ENCODE data around the gene VWA5A.
A peak's percentile ranks its signal among the peaks of the same experiment; 100 is the strongest.

VWA5A gene, protein sequence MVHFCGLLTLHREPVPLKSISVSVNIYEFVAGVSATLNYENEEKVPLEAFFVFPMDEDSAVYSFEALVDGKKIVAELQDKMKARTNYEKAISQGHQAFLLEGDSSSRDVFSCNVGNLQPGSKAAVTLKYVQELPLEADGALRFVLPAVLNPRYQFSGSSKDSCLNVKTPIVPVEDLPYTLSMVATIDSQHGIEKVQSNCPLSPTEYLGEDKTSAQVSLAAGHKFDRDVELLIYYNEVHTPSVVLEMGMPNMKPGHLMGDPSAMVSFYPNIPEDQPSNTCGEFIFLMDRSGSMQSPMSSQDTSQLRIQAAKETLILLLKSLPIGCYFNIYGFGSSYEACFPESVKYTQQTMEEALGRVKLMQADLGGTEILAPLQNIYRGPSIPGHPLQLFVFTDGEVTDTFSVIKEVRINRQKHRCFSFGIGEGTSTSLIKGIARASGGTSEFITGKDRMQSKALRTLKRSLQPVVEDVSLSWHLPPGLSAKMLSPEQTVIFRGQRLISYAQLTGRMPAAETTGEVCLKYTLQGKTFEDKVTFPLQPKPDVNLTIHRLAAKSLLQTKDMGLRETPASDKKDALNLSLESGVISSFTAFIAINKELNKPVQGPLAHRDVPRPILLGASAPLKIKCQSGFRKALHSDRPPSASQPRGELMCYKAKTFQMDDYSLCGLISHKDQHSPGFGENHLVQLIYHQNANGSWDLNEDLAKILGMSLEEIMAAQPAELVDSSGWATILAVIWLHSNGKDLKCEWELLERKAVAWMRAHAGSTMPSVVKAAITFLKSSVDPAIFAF

DNA sequence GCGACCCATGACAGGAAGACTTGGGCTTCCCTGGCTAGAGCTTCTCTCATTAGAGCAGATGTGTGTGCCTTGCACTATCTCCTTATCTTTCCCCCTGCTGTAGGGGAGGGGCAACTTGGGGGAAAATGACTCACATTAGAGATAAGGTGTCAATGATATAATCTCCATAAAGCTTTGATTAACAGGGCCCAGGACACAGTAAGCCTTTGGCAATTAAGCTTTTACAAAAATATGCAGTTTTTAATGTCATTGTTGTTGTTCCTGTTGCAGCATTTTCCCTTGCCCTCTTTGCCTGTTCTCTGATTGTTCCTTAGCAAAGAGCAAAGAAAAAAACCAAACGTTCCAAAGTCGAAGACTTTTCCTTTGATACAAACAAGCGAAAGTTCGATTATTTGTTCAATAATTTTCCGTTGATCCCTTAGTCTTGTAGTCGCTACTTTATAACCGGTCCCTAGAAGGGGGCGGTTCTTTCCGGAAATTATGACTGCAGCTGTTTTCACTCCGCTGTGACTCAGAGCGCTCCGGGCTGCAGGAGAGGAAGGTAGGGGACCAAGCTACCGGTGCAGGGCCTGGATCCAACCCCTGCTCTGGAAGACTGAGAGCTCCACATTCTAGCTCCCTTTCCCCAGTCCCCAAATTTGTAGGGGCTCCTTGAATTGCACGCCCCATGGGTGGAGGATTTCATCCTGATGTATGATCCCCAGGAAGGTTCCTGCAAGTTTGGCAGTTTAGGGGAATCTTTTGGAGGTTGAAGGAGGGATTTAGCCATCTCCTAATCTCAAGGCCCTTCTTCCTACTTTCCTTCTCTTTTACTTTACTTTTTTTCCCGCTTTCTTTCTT is at the start of gene VWA5A:
Gene VWA5A, plus strand, starts transcription at position 509 of the 840 bp plus-strand sequence. CDS start 2,062 bp downstream, outside the sequence.
- peak; percentile 85 for DNase-seq (ENCODE audit: low spot score)

DNA sequence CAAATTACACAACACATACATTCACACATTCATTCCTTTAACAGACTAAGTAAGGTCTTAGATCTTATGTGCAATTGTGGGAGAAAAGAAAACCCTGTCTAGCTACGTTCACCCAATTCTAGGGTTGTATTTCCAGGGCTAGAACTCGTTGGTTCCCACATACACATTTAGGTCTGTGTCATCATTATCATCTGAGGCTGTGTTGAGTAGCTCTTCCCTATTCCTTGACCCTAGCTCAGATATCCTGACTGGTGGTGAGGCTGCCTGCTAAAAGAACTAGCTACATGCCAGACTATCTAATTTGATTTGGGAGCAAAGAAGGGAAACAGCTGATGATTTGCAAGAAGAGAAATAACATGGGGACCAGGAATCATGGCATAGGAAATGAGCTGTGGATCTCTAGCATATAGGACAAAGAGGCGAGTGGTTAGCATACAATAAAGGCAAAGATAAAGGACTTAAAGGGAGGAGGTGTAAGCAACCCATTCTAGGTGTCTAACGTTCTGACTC is 46.6 kb upstream of the VWA5A start:
- DNase-seq (ENCODE audit: low spot score), result no peak

DNA sequence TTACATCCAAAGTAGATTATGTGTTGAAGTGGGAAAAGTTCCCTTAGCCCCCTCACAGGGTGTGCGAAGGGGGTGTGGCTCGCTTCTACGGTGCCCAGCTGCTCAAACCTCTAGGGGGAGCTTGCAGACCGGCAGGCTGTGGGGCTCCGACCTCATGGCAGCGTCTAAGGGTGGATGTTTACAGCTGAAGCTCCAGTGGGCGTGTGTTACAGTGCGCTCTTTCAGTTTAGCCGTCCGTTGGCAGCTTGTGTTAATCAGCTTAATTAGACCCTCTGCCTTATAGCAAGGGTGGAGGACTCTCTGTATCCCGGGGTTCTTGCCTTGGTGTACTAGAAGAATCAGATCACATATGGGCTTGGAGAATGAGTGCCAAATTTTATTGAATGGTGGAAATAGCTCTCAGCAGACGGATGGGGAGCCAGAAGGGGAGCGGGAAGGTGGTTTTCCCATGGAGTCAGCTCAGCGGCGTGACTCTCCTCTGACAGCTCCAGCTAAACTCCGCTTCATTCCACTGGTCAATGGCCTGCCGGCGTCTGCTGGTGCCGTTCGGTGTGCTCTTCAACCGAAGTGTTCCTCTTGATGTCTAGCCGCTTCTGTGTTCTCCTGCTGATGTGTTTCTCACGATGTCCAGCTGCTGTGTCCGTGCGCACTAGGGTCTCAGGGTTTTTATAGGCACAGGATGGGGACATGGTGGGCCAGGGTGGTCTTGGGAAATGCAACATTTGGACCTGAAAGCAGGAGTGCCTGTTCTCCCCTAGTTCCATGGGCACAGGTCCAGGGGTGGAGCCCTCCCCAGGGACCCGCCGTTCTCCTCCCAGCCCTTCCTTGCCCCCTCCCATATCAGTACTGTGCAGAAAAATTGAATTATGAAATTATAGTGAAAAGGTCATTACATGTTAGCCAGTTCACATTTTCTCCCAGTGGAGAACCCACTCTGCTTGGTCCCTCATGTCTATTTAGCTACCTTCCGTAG is 45.5 kb upstream of the VWA5A start:
- DNase-seq (ENCODE audit: low spot score), result peak; percentile 18

DNA sequence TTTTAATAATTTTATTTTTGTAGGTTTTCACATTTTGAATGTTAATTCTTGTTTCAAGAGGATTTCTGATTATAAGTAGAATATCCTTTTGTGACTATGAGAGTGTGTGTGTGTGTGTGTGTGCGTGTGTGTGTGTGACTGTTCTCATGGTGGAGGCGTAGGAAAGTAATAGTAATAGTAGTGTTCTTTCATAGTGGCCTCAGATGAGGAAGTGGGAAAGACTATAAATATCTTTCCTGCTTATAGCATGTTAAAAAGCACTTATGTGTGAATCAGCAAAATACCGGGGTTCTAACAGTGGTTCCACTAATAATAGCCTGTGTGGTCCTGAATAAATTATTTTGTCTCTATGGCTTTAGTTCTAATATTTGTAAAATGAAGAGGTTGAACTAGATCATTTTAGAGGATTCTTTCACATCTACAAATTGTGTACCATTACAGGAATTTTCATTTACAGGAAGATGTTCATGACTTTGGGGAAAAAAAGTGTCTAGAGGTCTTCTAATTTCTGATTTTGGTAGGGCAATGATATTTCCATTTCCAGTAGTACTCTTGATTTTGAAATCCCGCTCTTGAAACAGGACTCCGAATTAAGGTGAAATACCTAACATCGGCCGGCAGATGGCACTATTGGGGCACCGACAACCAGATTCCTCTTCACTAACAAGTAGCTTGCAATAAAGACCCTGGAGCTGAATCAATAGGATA is 44.2 kb upstream of the VWA5A start:
- DNase-seq (ENCODE audit: low spot score), result peak; percentile 68

DNA sequence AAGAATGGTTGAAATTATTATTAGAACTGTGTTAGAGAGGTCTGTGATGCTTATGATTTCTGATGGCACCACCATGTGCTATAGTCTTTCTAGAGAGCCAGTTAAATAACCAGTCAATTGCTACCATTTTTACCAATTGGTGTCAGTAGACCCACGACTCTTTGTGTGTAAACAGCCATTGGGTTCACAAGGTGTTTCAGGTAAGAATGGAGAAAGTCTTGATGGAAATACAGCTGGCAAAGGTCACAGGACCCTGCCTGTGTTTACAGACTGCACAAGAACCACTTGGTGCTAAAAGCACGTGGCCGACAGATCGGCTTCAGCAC is 43.7 kb upstream of the VWA5A start:
- no peak for DNase-seq (ENCODE audit: low spot score)

DNA sequence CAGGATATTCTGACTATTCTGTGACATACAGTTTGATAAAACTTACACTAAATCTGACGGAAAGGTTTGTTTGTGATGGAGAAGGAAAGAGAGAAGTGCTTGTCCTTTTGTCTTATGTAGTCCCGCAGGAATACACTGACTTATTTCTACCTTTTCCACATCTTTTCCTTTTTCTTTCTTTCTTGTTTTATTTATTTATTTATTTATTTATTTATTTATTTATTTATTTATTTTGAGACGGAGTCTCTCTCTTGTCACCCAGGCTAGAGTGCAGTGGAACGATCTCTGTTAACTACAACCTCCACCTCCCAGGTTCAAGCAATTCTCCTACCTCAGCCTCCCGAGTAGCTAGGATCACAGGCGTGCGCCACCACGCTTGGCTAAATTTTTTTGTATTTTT is 43.1 kb upstream of the VWA5A start:
- DNase-seq (ENCODE audit: low spot score), result no peak

DNA sequence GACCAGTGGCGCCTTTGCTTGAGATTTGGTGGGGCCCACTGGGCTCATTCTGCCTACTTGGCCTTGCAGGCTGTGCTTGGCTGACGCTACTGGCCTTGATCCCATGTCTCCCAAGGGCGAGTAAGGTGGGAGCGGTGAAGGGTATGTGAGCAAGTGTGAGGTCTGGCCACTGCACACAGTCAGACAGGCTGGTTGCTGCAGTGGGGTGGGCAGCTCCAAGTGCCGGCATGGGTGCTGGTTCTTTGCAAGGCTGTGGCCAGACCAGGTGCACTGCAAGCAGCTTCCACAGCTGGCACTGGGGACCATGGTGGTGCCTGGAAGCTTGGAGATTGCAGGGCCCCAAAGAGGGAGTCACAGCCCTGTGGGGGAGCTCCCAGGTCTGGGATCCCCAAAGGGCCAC is 40.7 kb upstream of the VWA5A start:
- DNase-seq (ENCODE audit: low spot score), result no peak

DNA sequence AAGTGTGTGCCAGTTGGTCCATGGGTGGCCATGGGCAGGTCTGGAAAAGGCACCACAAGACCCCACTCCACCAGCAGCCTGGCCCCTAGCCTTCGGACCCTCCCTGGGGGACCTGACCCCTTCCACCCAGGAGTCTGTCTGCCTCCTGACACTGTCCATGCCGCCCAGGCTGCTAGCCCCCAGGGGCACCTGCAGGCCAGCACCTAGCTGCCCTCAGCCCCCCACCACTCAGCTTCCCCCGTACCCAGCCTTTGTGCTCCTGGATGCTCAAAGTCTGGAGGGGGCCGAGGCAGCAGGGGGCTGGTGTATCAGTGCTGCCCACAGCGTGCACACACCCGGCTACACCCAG is 39.8 kb upstream of the VWA5A start:
- no peak for DNase-seq (ENCODE audit: low spot score)

DNA sequence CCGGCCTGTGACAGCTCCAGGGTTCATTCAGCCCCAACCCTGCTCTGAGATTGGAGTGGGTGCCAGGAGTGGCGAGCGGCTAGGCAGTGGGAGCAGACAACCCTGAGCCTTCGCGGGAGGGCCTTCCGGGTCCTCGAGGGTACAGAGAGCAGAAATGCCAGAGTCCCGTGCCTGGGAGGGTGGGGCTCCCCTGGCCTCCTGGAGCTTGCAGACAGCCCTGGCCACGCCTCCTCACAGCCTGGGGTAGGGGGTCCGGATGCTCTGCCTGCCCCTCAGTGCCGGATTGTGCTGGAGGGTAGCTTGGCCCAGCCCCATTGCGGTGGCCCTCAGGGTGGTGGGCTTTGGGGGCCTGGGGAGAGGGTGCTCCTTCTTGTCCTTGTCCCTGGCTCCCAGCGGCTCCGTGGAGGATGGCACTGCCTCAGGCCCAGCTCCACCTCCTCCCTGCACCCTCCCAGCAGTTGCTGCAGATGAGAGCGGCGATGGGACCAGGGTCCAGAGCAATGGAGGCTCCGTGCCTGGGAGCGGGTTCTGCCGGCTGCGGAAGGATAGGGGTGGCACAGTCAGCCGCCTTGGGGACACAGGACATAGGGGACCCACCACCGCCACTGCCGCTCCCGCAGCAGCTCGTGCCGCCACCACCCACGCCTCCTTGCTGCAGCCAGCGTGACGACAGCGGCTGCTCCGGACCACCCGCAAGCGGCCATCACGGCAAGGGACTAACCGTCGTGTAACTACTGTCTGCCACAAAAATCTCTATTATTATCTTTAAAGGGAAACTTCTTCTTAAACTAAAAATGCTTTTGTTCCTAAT is 39.2 kb upstream of the VWA5A start:
- peak; percentile 12 for DNase-seq (ENCODE audit: low spot score)

DNA sequence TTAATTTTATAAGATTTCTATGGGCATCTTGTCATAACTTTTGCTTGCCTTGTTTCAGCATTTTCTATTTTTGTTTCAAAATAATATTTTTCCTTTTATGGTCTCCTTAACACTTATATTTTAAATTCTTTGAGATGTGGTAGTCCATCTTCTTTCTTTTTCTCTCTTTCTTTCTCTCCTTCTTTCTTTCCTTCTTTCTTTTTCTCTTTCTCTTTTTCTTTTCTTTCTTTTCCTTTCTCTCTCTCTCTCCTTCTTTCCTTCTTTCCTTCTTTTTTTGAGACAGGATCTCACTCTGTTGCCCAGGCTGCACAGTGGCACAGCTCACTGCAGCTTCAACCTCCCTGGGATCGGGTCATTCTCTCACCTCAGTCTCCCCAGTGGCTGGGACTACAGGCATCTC is 38.0 kb upstream of the VWA5A start:
- no peak for DNase-seq (ENCODE audit: low spot score)

DNA sequence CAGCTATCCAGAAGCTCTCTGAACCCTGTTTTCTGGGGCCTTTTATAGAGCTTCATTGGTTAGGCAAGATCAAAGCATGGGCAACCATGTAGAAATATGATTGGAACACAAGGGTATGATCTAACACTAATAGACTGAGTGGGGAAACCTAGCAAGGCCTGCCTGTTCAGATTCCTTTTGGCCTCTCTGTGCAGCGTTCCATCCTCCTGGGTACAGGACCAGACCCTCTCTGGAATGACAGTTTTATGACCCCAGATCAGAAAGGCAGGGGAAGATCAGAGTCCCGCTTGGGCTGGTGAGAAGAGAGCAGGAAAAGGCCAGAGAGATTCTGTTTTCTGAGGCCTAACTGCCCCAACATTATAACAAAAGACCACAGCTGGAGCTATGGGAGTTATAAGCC is 36.7 kb upstream of the VWA5A start:
- no peak for DNase-seq (ENCODE audit: low spot score)

DNA sequence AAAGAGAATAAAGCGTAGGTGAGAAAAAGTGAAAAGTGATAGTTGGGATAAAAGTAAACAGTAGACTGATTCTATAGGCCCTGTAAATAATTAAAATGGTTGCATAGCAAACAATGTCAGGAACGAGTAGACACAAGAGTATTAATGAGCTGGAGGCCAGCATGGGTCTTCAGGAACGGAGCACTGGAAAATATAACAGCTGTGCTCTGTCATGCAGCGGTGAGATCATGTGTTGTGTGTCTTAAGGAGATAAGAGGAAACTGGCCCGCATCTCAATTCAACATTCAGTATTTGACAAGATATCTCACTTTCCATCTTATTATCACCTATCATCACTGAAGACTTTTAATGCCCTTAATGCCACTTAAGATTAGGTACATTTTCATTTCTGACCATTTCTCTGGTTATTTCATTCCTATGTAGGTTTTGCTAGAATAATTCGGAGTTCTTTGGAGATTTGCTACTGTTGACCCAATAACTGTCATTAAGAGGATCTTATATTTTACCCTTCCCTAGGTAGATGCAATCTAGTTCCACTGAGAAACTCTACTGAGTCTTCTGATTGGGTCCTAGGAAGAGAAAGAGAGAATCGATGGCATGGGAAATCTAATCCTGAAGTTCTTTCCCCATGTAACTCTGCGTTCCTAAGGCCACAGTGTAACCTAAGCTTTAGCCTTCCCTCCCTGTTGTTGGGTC is 35.5 kb upstream of the VWA5A start:
- no peak for DNase-seq (ENCODE audit: low spot score)

DNA sequence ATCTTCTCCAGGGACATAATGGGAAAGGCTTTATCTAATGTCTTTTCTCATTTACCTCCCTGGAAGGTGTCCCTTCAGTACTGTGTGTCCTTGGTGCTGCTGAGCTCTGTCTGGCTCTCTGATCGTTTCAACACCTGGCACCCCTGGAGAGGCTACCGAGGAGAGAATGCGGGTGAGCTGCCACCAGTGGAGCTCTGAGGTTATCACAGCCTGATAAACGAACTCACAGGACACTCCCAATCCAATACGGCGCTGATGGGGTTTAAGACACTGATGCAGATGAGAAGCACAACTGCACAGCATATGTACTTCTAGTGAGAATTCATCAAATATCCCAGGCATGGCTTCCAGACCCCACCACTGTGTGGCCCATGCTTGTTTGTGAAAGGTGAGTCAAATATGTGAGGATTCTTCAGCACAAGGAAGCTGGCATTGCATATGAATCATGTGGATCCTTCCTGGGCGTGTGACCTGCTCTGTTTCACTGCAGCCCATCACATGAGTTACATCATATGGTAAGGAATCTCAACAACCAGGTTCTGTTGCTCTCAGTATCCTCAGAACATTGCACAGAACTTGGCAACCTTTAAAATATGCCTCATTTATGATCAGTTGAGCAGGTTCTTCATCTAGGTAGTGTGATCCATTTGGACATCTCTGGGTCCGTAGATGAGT is 34.8 kb upstream of the VWA5A start:
- DNase-seq (ENCODE audit: low spot score), result no peak

DNA sequence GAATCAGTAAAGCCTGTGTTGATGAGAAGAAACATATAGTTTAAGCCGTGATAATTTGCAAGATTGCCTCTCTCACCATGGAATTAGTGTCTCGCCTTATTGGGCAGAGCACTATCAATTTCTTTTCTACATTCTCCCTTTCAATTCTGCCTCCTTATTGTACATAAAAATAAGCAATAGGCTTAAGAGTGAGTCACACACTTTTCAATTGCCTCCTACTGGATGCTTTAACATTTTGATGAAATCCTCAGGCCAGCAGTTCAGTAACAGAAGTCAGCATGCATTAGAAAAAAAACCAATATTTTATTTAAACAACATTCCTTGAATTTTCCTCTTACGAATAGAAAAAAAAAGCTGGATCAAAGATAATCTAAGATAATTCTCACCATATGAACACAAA is 33.8 kb upstream of the VWA5A start:
- no peak for DNase-seq (ENCODE audit: low spot score)

DNA sequence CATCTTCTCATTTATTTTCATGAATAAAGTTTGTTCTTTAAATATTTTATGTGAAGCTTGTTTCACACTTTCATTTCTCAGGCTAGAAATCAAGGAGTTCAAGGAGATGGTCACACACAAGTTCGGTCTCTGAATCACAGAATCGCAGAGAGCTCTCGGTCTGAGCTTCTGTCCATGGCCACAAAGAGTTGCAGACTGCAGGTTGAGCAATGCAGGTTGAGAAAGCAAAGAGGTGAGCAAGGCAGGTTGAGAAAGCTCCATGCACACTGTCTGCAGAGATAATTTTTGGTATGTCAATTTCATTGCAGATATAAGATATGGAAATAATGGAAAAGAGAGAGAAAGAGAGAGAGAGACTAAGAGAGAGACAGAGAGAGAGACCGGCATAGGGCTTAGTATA is 32.9 kb upstream of the VWA5A start:
- DNase-seq (ENCODE audit: low spot score), result no peak

DNA sequence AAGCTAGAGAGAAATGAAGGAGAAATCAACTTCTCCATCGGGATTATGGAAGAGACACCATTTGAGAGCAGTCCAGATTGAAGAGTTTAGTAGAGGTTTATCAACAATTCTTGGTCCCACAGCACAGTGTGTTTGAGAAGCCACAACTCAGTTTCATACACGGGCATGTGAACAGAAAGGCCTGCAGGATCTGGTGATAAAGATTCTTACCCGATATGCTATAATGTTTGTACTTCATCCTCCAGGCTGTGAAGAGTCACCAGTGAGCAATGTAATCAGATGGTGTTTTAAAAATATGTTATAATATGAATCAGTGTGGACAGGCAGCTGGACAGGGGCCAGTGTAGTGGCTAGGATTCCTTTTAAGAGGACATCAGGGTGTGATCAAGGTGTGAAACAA is 29.7 kb upstream of the VWA5A start:
- no peak for DNase-seq (ENCODE audit: low spot score)

DNA sequence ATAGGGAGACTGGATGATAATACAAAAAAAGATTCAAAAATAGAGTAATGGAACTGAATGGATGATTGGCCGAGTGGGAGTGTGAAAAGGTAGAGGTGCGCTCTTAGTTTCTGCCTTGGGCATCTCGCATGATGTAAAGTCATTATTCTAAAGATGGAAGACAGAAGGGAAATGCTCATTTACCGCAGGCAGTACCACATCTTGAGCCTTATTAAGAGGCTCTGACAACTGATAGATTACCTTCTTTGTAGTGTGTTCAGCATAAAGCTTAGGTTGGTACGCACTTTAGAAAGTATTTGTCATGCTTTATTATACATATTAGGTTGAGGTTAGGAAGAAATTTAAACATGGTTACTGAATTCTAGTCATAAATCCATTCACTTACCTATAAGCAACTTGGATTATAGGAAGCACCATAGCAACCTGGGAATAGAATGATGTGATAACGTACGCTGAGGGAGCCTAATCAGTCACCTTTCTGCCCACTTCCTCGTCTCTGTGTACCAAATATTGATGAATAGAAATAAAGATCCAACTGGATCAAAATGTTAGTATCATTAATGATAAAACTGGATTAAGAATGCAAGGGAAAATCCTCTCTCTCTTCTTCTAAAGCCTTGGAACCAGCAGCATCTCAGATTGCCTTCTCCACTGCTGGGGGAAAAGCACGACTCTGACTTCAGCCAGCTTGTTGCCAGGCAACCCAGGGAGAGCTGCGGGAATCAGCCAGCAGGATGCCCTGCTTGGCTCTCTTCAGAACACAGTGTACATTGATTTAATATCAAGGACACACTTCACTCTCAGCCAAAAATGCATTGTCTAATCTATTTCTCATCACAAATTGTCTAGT is 29.0 kb upstream of the VWA5A start:
- DNase-seq (ENCODE audit: low spot score), result no peak

DNA sequence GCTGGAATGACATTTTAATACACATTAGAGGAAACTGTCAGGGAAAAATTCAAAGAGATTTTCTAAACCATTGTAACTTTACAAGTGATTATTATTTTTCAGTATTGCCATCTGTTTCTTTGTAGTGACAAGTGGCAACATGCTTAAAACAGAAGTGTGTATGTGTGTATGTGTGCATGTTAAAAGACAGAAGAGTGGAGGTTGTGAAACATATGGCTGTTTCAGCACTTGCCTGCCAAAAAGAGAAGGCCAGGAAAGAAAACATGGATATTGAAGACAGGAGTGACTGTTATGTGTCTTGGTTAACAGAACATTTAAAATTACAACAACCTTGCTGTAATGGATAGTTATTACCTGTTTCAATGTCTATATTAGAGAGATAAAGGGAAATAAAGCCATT is 24.3 kb upstream of the VWA5A start:
- DNase-seq (ENCODE audit: low spot score), result no peak
